GM10266 (cell line): Measurements from ENCODE around the gene SYT12.

Source experiments
- DNase-seq: peaks from one replicate; pipeline ENCODE4 v3.0.0; 2012; ENCODE audit errors: extremely low spot score
- CTCF ChIP-seq: IDR thresholded peaks from 2 replicates; pipeline ENCODE4 v1.5.1; 2012; ENCODE audit warnings: mild to moderate bottlenecking, low read depth; ENCODE audit not compliant: control insufficient read depth, insufficient read depth; ENCODE audit errors: missing control alignments

Gene SYT12

DNA sequence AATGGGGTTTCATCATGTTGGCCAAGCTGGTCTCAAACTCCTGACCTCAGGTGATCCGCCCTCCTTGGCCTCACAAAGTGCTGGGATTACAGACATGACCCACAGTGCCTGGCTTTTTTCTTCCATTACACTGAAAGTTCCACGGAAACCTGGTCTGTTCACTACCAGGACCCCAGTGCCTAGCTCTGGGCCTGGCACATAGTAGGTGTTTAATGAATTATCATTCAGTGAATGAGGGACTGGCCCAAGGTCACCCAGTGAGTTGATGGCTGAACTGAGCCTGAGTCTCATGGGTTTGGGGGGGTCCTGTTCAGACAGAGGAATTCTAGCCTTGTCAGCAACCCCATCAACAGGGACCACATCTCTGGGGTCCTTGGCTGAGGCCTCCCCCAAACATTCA is 44.7 kb upstream of the SYT12 start:
- TF ChIP-seq CTCF, result no peak
- no peak for DNase-seq

DNA sequence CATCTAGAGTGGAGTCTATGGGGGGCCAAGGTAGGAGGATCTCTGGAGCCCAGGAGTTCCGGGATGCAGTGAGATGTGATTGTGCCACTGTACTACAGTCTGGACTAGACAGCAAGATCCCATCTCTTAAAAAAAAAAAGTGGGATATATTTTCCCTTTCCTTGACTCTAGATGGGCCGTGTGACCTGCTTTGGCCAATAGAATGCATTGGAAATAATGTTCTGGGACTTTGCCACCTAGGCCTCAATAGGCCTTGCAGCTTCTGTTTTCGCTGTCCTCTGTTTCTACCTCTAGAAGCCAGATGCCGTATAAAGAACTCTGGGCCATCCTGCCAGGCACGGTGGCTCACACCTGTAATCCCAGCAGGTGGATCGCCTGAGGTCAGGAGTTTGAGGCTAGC is 44.2 kb upstream of the SYT12 start:
- no peak for DNase-seq
- TF ChIP-seq CTCF, result no peak

DNA sequence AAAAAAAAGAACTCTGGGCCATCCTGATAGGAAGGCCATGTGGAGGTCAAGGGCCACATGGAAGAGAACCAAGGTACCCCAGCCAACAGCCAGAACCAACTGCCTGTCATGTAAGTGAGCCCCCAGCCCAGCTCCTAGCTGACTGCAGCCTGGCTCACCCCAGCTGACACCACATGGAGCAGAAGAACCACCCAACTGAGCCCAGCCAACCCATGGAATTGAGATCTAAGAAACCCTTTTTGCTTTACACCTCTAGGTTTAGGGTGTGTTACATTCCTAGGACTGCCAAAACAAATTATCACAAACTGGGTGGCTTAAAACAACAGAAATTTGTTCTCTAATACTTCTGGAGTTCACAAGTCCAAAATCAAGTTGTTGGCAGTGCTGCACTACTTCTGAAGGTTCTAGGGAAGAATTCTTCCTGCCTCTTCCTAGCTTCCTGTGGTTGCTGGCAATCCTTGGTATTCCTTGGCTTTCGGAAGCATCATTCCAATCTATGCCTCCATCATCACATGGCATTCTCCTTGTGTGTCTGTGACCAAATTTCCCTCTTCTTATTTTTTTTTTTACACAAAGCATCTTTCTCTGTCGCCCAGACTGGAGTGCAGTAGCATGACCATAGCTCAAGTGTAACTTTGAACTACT is 43.5 kb upstream of the SYT12 start:
- DNase-seq, result no peak
- TF ChIP-seq CTCF, result no peak

DNA sequence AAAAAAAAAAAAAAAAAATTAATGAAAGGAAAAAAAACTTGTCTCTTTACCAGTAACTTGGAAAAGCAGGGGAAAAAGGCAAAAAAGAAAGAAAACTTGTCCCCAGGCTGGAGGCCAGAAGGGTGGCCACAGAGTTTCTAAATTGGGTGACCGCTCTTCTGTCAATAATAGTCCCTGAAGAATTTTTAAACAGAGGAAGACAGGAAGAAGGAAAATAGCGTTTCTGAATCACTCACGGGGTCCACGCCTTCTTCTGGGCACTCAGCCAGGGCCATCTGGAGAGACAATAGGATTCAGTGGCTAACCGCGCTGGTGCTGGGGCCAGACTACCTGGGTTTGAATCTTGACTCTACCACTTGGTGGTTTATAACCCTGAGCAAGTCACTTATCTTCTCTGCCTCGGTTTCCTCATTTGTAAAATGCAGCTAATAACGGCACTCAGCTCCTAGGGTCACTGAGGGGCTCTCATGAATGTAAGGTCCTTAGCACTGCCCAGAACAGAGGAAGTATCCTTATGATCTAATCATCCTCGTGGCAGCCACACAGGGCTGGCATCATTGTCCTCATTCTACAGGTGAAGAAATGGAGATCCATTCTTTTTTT is 40.9 kb upstream of the SYT12 start:
- no peak for DNase-seq
- no peak for TF ChIP-seq CTCF

DNA sequence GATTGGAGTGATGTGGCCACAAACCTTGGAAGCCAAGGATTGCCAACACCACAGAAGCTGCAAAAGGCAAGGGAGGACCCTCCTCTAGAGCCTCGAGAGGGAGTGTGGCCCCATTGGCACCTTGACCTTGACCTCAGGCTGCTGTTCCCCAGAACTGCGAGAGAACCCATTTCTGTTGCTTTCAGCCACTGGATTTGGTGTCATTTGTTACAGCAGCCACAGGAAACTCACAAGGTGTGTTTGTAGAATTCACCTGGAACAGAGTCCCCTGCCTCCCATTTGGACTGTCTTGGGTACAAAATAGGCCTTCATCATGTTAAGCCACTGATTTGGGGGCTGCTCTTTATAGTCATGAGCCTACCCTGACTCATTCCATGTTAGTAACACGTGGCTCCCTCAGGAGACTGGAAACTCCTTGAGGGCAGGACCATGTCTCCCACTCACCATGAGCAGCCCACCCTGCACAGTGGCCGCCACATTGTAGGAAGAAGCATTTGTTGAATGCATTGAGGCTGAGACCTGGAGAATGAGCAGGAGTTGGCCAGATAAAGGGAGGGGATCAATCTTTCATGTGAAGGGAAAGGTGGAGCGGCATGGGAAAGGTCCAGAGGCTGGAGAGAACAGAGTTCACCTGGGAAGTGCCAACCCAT is 39.5 kb upstream of the SYT12 start:
- DNase-seq, result no peak

DNA sequence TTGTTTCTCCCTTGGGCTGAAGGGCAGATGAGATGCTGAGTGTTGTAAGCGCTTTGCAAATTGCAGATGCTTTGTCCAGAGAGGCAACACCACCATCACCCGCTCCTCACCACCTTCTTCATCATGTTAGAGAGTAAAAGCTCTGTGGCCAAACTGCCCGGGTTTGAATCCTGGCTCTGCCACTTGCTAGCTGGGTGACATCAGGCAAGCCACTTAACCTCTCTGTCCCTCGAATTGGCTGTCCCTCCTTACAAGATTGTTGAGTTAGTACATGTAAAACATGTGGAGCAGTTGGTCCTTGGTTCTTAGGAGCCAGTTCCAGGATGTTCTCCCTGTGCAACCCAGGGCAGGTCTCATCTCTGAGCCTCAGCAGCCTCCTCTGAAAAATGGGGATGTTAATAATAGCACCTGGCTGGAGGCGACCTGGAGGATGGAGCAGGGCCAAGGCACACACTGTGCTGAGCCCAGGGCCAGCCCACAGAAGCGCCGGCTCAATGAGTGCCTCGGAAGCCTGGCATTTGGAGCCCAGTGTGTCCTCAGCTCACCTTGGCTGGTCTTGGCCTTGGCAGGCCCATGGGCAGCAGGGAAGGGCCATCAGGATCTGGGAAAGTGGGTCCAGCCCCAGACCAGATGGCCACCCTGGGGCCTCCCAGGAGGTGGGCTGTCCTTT is 37.3 kb upstream of the SYT12 start:
- DNase-seq, result no peak
- TF ChIP-seq CTCF, result no peak

More for the DNA sequence above, 39.5 kb upstream of the SYT12 start:
- no peak for TF ChIP-seq CTCF
